SJCRH30 (cell line): Measurements from ENCODE around the gene MAP3K20. TPM values are rescaled to one million over a fixed set of nuclear protein-coding genes. Genes with fewer than 3 reads are reported as not detected.
"Not testable (repeated sequence)": the region's sequence is repeated elsewhere in the genome, so short reads cannot be mapped to it uniquely, and the experiment has no call there.

Experiments
- DNase-seq, 2 experiments: peaks; one replicate each; pipeline ENCODE4 v3.0.0-alpha.2; 2015 to 2020
- H3K27ac ChIP-seq: fragments of 250-450 bp; sonication (Bioruptor Pico); 2 replicates; pipeline ENCODE4 v1.5.1; 2020; ENCODE audit warnings: mild to moderate bottlenecking, moderate library complexity
- H3K27me3 ChIP-seq: fragments of 250-450 bp; sonication (Bioruptor Pico); 2 replicates; pipeline ENCODE4 v1.5.1; 2020; ENCODE audit warnings: mild to moderate bottlenecking, moderate library complexity
- H3K36me3 ChIP-seq: fragments of 250-450 bp; sonication (Bioruptor Pico); 2 replicates; pipeline ENCODE4 v1.5.1; 2020; ENCODE audit warnings: mild to moderate bottlenecking, moderate library complexity
- H3K4me1 ChIP-seq: fragments of 250-450 bp; sonication (Bioruptor Pico); 2 replicates; pipeline ENCODE4 v1.5.1; 2020; ENCODE audit warnings: mild to moderate bottlenecking, moderate library complexity
- H3K4me3 ChIP-seq: fragments of 250-450 bp; sonication (Bioruptor Pico); 2 replicates; pipeline ENCODE4 v1.5.1; 2020; ENCODE audit warnings: mild to moderate bottlenecking, moderate library complexity
- H3K9me3 ChIP-seq: fragments of 250-450 bp; sonication (Bioruptor Pico); replicated peaks from 2 replicates; pipeline ENCODE4 v1.5.1; 2020; ENCODE audit warnings: mild to moderate bottlenecking, moderate library complexity
- total RNA-seq: library from RNA; depleted of rRNA; stranded (reverse); fragments of >200 nt; shearing (Covaris generic); gene quantifications from 2 replicates; pipeline ENCODE4 v1.2.3, GENCODE V29; 2014

The MAP3K20 gene
- total RNA-seq, 1 experiment from 2014 or later = 34.7 TPM

- Histone ChIP-seq H3K27ac (no peak overlapping the region), H3K4me1 (no peaks in the 10 kb centered on the region), H3K36me3 (no peaks in the 10 kb centered on the region), H3K27me3 (no peaks in the 10 kb centered on the region), H3K9me3 (no peaks in the 10 kb centered on the region), H3K4me3 (no peak overlapping the region)
- no peak for DNase-seq
Observed at GRCh38 chr2:173271135-173271534, 195.5 kb downstream of the MAP3K20 start.

GRCh38 chr2:173271825-173272224 lies 196.2 kb downstream of the MAP3K20 start:
- H3K4me3 ChIP-seq = no peak overlapping the region
- no peaks in the 10 kb centered on the region for H3K36me3 ChIP-seq
- H3K27me3 ChIP-seq = no peaks in the 10 kb centered on the region
- H3K9me3 ChIP-seq = no peaks in the 10 kb centered on the region
- no peak overlapping the region for H3K27ac ChIP-seq
- H3K4me1 ChIP-seq = no peaks in the 10 kb centered on the region
- DNase-seq = no peak

GRCh38 chr2:173272849-173273248 lies 197.2 kb downstream of the MAP3K20 start:
- Histone ChIP-seq H3K4me3 (no peak overlapping the region), H3K4me1 (no peaks in the 10 kb centered on the region), H3K27me3 (no peaks in the 10 kb centered on the region), H3K36me3 (no peaks in the 10 kb centered on the region), H3K9me3 (no peaks in the 10 kb centered on the region), H3K27ac (no peak overlapping the region)
- no peak for DNase-seq

GRCh38 chr2:173278794-173279526 lies 203.3 kb downstream of the MAP3K20 start:
- Histone ChIP-seq H3K4me1 (no peaks in the 10 kb centered on the region), H3K27me3 (no peaks in the 10 kb centered on the region), H3K4me3 (no peak overlapping the region), H3K36me3 (no peaks in the 10 kb centered on the region), H3K9me3 (no peaks in the 10 kb centered on the region), H3K27ac (no peak overlapping the region)
- DNase-seq = no peak

GRCh38 chr2:173279527-173279868 lies 203.9 kb downstream of the MAP3K20 start:
- H3K27ac ChIP-seq = no peak overlapping the region
- H3K4me1 ChIP-seq = no peaks in the 10 kb centered on the region
- H3K36me3 ChIP-seq = no peaks in the 10 kb centered on the region

GRCh38 chr2:173280853-173281252 lies 205.2 kb downstream of the MAP3K20 start:
- no peaks in the 10 kb centered on the region for H3K36me3 ChIP-seq

More at GRCh38 chr2:173279527-173279868, 203.9 kb downstream of the MAP3K20 start:
- no peak for DNase-seq
- Histone ChIP-seq H3K9me3 (no peaks in the 10 kb centered on the region), H3K27me3 (no peaks in the 10 kb centered on the region), H3K4me3 (no peak overlapping the region)

GRCh38 chr2:173281898-173282297 lies 206.3 kb downstream of the MAP3K20 start:
- not testable (repeated sequence) for H3K36me3 ChIP-seq, H3K27me3 ChIP-seq, H3K9me3 ChIP-seq, H3K4me1 ChIP-seq, H3K4me3 ChIP-seq, DNase-seq, H3K27ac ChIP-seq

More at GRCh38 chr2:173280853-173281252, 205.2 kb downstream of the MAP3K20 start:
- Histone ChIP-seq H3K27me3 (no peaks in the 10 kb centered on the region), H3K27ac (no peak overlapping the region), H3K4me3 (no peak overlapping the region), H3K9me3 (no peaks in the 10 kb centered on the region), H3K4me1 (no peaks in the 10 kb centered on the region)
- DNase-seq = no peak

GRCh38 chr2:173282795-173283545 lies 207.3 kb downstream of the MAP3K20 start:
- Histone ChIP-seq H3K4me1 (no peaks in the 10 kb centered on the region), H3K4me3 (no peak overlapping the region)
- no peak for DNase-seq

GRCh38 chr2:173286153-173286809 lies 210.6 kb downstream of the MAP3K20 start:
- no peak for DNase-seq
- H3K27ac ChIP-seq = no peak overlapping the region
- H3K4me3 ChIP-seq = no peak overlapping the region
- no peaks in the 10 kb centered on the region for H3K36me3 ChIP-seq
- H3K9me3 ChIP-seq = no peaks in the 10 kb centered on the region
- no peaks in the 10 kb centered on the region for H3K4me1 ChIP-seq
- no peaks in the 10 kb centered on the region for H3K27me3 ChIP-seq

More at GRCh38 chr2:173282795-173283545, 207.3 kb downstream of the MAP3K20 start:
- no peaks in the 10 kb centered on the region for H3K27me3 ChIP-seq
- H3K9me3 ChIP-seq = no peaks in the 10 kb centered on the region
- no peak overlapping the region for H3K27ac ChIP-seq
- no peaks in the 10 kb centered on the region for H3K36me3 ChIP-seq

- Histone ChIP-seq H3K4me1 (no peaks in the 10 kb centered on the region), H3K9me3 (no peaks in the 10 kb centered on the region), H3K27ac (no peak overlapping the region), H3K4me3 (no peak overlapping the region), H3K27me3 (no peaks in the 10 kb centered on the region), H3K36me3 (no peaks in the 10 kb centered on the region)
- DNase-seq = no peak
Observed at GRCh38 chr2:173287594-173287993, 211.9 kb downstream of the MAP3K20 start.

GRCh38 chr2:173288561-173288960 lies 212.9 kb downstream of the MAP3K20 start:
- Histone ChIP-seq H3K9me3 (no peaks in the 10 kb centered on the region), H3K4me3 (no peak overlapping the region), H3K36me3 (no peaks in the 10 kb centered on the region), H3K4me1 (no peaks in the 10 kb centered on the region), H3K27ac (no peak overlapping the region), H3K27me3 (no peaks in the 10 kb centered on the region)
- no peak for DNase-seq

GRCh38 chr2:173290046-173290445 lies 214.4 kb downstream of the MAP3K20 start:
- no peak for DNase-seq
- no peaks in the 10 kb centered on the region for H3K36me3 ChIP-seq
- H3K27ac ChIP-seq = no peak overlapping the region
- no peak overlapping the region for H3K4me3 ChIP-seq
- no peaks in the 10 kb centered on the region for H3K27me3 ChIP-seq
- no peaks in the 10 kb centered on the region for H3K4me1 ChIP-seq
- no peaks in the 10 kb centered on the region for H3K9me3 ChIP-seq

GRCh38 chr2:173290518-173290917 lies 214.9 kb downstream of the MAP3K20 start:
- no peak for DNase-seq

GRCh38 chr2:173291412-173291811 lies 215.8 kb downstream of the MAP3K20 start:
- no peaks in the 10 kb centered on the region for H3K27me3 ChIP-seq
- H3K4me1 ChIP-seq = no peaks in the 10 kb centered on the region
- no peak overlapping the region for H3K4me3 ChIP-seq
- H3K36me3 ChIP-seq = no peaks in the 10 kb centered on the region
- no peaks in the 10 kb centered on the region for H3K9me3 ChIP-seq
- no peak for DNase-seq
- no peak overlapping the region for H3K27ac ChIP-seq

More at GRCh38 chr2:173290518-173290917, 214.9 kb downstream of the MAP3K20 start:
- Histone ChIP-seq H3K4me3 (no peak overlapping the region), H3K36me3 (no peaks in the 10 kb centered on the region), H3K9me3 (no peaks in the 10 kb centered on the region), H3K27ac (no peak overlapping the region), H3K27me3 (no peaks in the 10 kb centered on the region), H3K4me1 (no peaks in the 10 kb centered on the region)

- H3K4me1 ChIP-seq = no peaks in the 10 kb centered on the region
- no peak for DNase-seq
- H3K4me3 ChIP-seq = no peak overlapping the region
- no peak overlapping the region for H3K27ac ChIP-seq
- H3K27me3 ChIP-seq = no peaks in the 10 kb centered on the region
- no peaks in the 10 kb centered on the region for H3K36me3 ChIP-seq
- no peaks in the 10 kb centered on the region; the same call in 1 of the 2 replicates for H3K9me3 ChIP-seq
Observed at GRCh38 chr2:173296235-173296634, 220.6 kb downstream of the MAP3K20 start.
